GM18873 (cell line): Measurements from ENCODE around the gene ACVR2B.

ENCODE experiments used
- ATAC-seq: cut with Tn5 transposase; IDR thresholded peaks from one replicate; pipeline ENCODE4 v1.9.1; 2021; ENCODE audit warnings: mild to moderate bottlenecking, moderate library complexity, moderate number of reproducible peaks; ENCODE audit not compliant: unreplicated experiment, low FRiP score

ACVR2B gene

GRCh38 chr3:38480093-38480445 is 26.4 kb downstream of the ACVR2B start:
- ATAC-seq: no peak

GRCh38 chr3:38480930-38481329 is 27.2 kb downstream of the ACVR2B start:
- no peak for ATAC-seq

- no peak for ATAC-seq
Observed at GRCh38 chr3:38482951-38483350, 29.3 kb downstream of the ACVR2B start.

GRCh38 chr3:38487323-38487722 is 33.6 kb downstream of the ACVR2B start:
- peak; percentile 78 for ATAC-seq

- no peak for ATAC-seq
Observed at GRCh38 chr3:38488949-38489348, 35.3 kb downstream of the ACVR2B start.

- no peak for ATAC-seq
Observed at GRCh38 chr3:38489766-38490165, 36.1 kb downstream of the ACVR2B start.

- no peak for ATAC-seq
Observed at GRCh38 chr3:38490281-38491030, 36.8 kb downstream of the ACVR2B start.

- ATAC-seq: no peak
Observed at GRCh38 chr3:38491215-38491614, 37.5 kb downstream of the ACVR2B start.

GRCh38 chr3:38493031-38493430 is 39.3 kb downstream of the ACVR2B start:
- no peak for ATAC-seq

- ATAC-seq: peak; percentile 68
Observed at GRCh38 chr3:38496131-38496910, 42.6 kb downstream of the ACVR2B start, which contains the start of gene EXOG. TSS of gene EXOG (plus strand) at chr3:38496340. CDS start at chr3:38496368, 28 bp downstream.

- ATAC-seq: no peak
Observed at GRCh38 chr3:38497031-38497430, 43.3 kb downstream of the ACVR2B start.

- no peak for ATAC-seq
Observed at GRCh38 chr3:38500688-38501417, 47.2 kb downstream of the ACVR2B start.

GRCh38 chr3:38507120-38507519 is 53.4 kb downstream of the ACVR2B start:
- ATAC-seq: peak; percentile 95

- no peak for ATAC-seq
Observed at GRCh38 chr3:38509732-38510131, 56.0 kb downstream of the ACVR2B start.

GRCh38 chr3:38510631-38511030 is 56.9 kb downstream of the ACVR2B start:
- no peak for ATAC-seq

GRCh38 chr3:38511546-38511945 is 57.9 kb downstream of the ACVR2B start:
- ATAC-seq: no peak

GRCh38 chr3:38515367-38515766 is 61.7 kb downstream of the ACVR2B start:
- ATAC-seq: no peak

GRCh38 chr3:38516669-38517068 is 63.0 kb downstream of the ACVR2B start:
- no peak for ATAC-seq

- ATAC-seq: no peak
Observed at GRCh38 chr3:38519000-38519399, 65.3 kb downstream of the ACVR2B start.

GRCh38 chr3:38519651-38520050 is 66.0 kb downstream of the ACVR2B start:
- no peak for ATAC-seq

GRCh38 chr3:38521391-38521987 is 67.8 kb downstream of the ACVR2B start:
- no peak for ATAC-seq
